GM12873 (cell line): ENCODE data around the gene SCO2.

Experiments used
- CTCF ChIP-seq: IDR thresholded peaks from 2 replicates; pipeline ENCODE4 v1.5.1; 2012; ENCODE audit warnings: low read depth, mild to moderate bottlenecking, moderate library complexity, low read length, control low read depth; ENCODE audit not compliant: insufficient read depth; ENCODE audit errors: missing control alignments

SCO2 gene

GRCh38 chr22:50488886-50489285 lies 36.5 kb downstream of the SCO2 start:
- no peak for TF ChIP-seq CTCF

GRCh38 chr22:50488006-50488677 lies 37.3 kb downstream of the SCO2 start:
- no peak for TF ChIP-seq CTCF

- no peak for TF ChIP-seq CTCF
Measured at GRCh38 chr22:50487290-50488005, 38.0 kb downstream of the SCO2 start.

DNA sequence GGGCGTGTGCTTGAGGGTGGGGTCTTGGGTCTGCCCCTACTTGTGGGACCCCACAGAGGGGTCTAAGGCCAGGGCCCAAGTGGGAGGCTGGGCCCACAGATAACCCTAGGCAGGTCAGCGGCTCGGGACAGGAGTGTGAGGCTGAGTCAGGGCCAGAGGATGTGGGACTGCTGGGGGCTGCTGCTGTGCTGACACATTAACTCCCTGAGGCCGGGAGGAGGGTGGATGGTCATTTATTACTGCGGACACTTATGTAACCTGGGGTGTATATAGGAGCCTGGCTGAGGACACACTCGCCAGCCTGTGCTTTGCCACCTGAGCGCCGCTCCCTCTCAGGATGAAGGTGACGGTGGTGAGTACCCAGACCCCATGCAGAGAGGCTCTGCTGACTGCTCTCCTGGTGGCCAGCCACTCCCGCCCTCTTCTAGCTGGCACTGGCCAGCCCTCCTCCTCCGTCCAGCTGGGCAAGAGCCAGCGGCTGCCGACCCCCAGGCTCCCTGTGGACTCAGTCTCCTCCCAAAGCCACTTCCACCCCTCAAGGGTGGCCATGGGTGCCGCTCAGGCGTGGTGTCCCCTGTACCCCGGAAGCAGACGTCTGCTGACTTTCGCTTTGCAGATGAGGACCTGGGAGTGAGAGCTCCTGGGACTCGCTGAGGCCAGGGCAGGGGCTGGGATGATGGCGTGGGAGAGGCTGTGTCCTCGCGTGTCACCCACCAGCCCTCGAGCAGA lies 38.7 kb downstream of the SCO2 start, which contains the start of gene MIOX:
Gene MIOX, plus strand, starts transcription at position 299 of the 729 bp plus-strand sequence. Its CDS starts 39 bp downstream, at position 338.
- no peak for TF ChIP-seq CTCF

DNA sequence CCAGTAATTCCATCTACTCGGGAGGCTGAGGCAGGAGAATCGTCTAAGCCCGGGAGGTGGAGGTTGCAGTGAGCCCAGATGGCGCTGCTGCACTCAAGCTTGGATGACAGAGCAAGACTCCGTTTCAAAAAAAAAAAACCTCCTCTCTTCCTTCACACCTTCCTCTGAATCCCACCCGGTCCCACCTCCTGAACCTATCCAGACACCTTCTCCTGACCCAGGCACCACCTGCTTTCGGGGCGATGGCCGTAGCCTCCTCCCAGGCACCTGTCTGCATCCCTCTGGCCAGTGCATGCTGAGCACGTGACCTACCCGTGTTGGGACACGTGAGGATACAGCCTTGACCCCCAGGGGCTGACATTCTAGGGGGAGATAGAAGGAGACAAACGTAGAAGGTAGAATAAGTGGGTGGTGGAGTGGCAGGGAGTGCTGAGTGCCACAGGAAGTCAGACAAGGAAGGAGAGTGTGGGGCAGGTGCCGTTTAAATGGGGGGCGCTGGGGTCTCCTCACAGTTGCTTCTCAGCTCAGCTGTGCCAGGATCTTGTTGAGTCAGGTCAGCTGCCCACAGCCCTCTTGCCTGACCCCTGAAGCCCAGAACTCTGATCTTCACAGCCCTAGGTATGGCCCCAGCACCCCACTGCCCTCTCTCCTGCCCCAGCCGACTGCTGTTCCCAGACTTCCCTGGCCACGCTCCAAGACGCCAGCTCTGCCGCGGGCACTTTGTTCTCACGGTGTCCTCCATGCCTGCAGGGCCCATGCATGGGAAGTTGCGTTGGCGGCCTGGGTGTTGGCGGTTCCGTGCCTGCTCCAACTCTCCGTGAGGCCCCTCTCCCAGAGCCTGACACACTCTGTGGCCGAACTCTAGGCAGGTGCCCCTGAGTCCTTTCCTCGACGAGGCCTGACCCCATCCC lies 39.9 kb downstream of the SCO2 start:
- TF ChIP-seq CTCF, result no peak

DNA sequence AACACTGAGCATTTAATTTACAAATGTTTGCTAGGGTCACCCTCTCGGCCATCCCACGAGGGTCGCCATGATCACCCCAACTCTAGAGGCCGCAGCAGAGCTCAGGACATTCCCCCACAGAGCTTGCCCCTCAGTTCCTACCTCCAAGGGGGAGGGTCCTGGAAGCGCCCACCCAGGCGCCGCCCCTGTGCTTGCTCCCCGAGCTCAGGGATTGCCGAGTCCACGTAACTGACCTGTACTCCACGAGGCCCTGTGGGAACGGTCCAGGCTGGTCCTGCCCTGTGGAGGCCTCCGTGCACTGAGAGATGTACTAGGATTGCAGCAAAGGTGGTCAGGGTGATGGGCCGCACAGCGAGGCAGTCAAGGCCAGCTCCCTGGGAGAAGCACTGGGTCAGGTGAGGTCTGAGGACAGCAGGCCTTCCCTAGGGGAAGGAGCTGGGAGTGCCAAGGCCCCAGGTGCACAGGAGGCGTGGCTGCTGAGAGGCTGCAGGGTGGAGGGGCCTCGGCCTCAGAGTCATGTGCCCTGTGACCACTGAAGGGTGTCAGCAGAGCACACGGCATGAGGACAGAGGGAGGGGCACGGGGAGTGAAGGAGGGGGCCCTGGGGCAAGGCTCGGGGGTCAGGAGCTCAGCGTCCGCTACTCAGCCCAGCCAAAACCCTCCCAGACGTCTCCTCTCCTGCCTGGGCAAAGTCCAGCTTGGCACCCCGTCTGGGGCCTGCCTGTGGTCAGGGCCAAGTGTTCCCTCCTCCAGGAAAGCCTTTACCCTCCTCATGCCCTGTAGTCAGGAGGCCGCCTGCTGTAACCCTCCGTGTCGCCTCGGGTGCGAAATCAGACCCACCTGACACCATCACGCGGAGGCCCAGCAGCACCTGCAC lies 41.2 kb downstream of the SCO2 start:
- no peak for TF ChIP-seq CTCF
